ENCODE measurements around the gene GNAO1.

- TF ChIP-seq, protein P1, sequence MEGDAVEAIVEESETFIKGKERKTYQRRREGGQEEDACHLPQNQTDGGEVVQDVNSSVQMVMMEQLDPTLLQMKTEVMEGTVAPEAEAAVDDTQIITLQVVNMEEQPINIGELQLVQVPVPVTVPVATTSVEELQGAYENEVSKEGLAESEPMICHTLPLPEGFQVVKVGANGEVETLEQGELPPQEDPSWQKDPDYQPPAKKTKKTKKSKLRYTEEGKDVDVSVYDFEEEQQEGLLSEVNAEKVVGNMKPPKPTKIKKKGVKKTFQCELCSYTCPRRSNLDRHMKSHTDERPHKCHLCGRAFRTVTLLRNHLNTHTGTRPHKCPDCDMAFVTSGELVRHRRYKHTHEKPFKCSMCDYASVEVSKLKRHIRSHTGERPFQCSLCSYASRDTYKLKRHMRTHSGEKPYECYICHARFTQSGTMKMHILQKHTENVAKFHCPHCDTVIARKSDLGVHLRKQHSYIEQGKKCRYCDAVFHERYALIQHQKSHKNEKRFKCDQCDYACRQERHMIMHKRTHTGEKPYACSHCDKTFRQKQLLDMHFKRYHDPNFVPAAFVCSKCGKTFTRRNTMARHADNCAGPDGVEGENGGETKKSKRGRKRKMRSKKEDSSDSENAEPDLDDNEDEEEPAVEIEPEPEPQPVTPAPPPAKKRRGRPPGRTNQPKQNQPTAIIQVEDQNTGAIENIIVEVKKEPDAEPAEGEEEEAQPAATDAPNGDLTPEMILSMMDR (IDR thresholded peaks at IDR 0.05): no peak
- TF ChIP-seq POLR2A (IDR thresholded peaks at IDR 0.05): no peak
- TF ChIP-seq EP300 (IDR thresholded peaks at IDR 0.05): no peak
Observed at GRCh38 chr16:56364865-56365264, 173.6 kb downstream of the GNAO1 start.
